Activated T-helper 1 cell treated with anti-CD3 and anti-CD28 coated beads, Interleukin-12 subunit alpha, Interleukin-12 subunit beta, Interleukin-2, Interleukin-4 antibody, amounts not matched to agents 30 ng/mL and 10 ng/mL and 1 ng/mL, durations not matched to agents 14 hours and 24 hours and 36 hours (primary cell): ENCODE results near the gene EPGN. TPM values are rescaled to one million over a fixed set of nuclear protein-coding genes. Genes with fewer than 3 reads are reported as not detected.
"Not testable (repeated sequence)": the region's sequence is repeated elsewhere in the genome, so short reads cannot be mapped to it uniquely, and the experiment has no call there.

ENCODE experiments used
- DNase-seq: peaks from one replicate; pipeline ENCODE4 v3.0.0; 2021; ENCODE audit warnings: low spot score
- H3K27ac Mint-ChIP-seq: one replicate; pipeline ENCODE4 v1.8.0; 2021; ENCODE audit warnings: mild to moderate bottlenecking, mixed read lengths
- H3K27me3 Mint-ChIP-seq: one replicate; pipeline ENCODE4 v1.8.0; 2022; ENCODE audit warnings: mild to moderate bottlenecking, moderate library complexity, mixed read lengths; ENCODE audit not compliant: insufficient read depth
- H3K36me3 Mint-ChIP-seq: one replicate; pipeline ENCODE4 v1.8.0; 2021; ENCODE audit warnings: low read depth, mixed read lengths
- H3K4me1 Mint-ChIP-seq: one replicate; pipeline ENCODE4 v1.8.0; 2021; ENCODE audit warnings: low read depth, mixed read lengths
- H3K4me3 Mint-ChIP-seq: one replicate; pipeline ENCODE4 v1.8.0; 2021; ENCODE audit warnings: mild to moderate bottlenecking, moderate library complexity, mixed read lengths
- H3K9me3 Mint-ChIP-seq: one replicate; pipeline ENCODE4 v1.8.0; 2021; ENCODE audit warnings: mixed read lengths
- intact Hi-C: fragments of 100-400 bp; cut with micrococcal nuclease; formaldehyde crosslinking; loops from one replicate; pipeline ENCODE4 v1.15.1; 2024
- total RNA-seq: library from RNA; stranded (reverse); gene quantifications from 2 replicates; pipeline ENCODE4 v1.2.3, GENCODE V29; 2022

The EPGN gene
- total RNA-seq, 1 donor from 2014 or later, result not detected

GRCh38 chr4:74330295-74330750 lies 22.1 kb downstream of the EPGN start:
- no peaks in the 10 kb centered on the region for H3K36me3 Mint-ChIP-seq
- intact Hi-C loops, result no loop called here
- no peaks in the 10 kb centered on the region for H3K4me1 Mint-ChIP-seq
- H3K4me3 Mint-ChIP-seq, result no peak overlapping the region
- H3K27me3 Mint-ChIP-seq, result peaks cover 5% of the 10 kb centered on the region
- H3K9me3 Mint-ChIP-seq, result no peaks in the 10 kb centered on the region
- no peak for DNase-seq
- H3K27ac Mint-ChIP-seq, result no peak overlapping the region

GRCh38 chr4:74331252-74331651 lies 23.0 kb downstream of the EPGN start:
- Mint-ChIP-seq H3K4me1 (no peaks in the 10 kb centered on the region), H3K36me3 (no peaks in the 10 kb centered on the region), H3K27me3 (peaks cover 2% of the 10 kb centered on the region), H3K4me3 (no peak overlapping the region), H3K27ac (no peak overlapping the region), H3K9me3 (no peaks in the 10 kb centered on the region)
- no peak for DNase-seq
- intact Hi-C loops, result no loop called here

- no peaks in the 10 kb centered on the region for H3K4me1 Mint-ChIP-seq
- DNase-seq, result no peak
- H3K27me3 Mint-ChIP-seq, result peaks cover 2% of the 10 kb centered on the region
- no peaks in the 10 kb centered on the region for H3K36me3 Mint-ChIP-seq
- H3K4me3 Mint-ChIP-seq, result no peak overlapping the region
- H3K9me3 Mint-ChIP-seq, result no peaks in the 10 kb centered on the region
- H3K27ac Mint-ChIP-seq, result no peak overlapping the region
- intact Hi-C loops, result no loop called here
These were observed 23.7 kb downstream of the EPGN start for GRCh38 chr4:74331944-74332343.

- peaks cover 4% of the 10 kb centered on the region for H3K27me3 Mint-ChIP-seq
- no peaks in the 10 kb centered on the region for H3K9me3 Mint-ChIP-seq
- H3K4me3 Mint-ChIP-seq, result no peak overlapping the region
- H3K4me1 Mint-ChIP-seq, result no peaks in the 10 kb centered on the region
- H3K36me3 Mint-ChIP-seq, result no peaks in the 10 kb centered on the region
- H3K27ac Mint-ChIP-seq, result no peak overlapping the region
- intact Hi-C loops, result no loop called here
- no peak for DNase-seq
These were observed 26.4 kb downstream of the EPGN start for GRCh38 chr4:74334636-74335035.

GRCh38 chr4:74335341-74336021 lies 27.2 kb downstream of the EPGN start:
- Mint-ChIP-seq H3K27ac (no peak overlapping the region), H3K4me1 (no peaks in the 10 kb centered on the region), H3K27me3 (peaks cover 4% of the 10 kb centered on the region), H3K36me3 (no peaks in the 10 kb centered on the region), H3K4me3 (no peak overlapping the region), H3K9me3 (no peaks in the 10 kb centered on the region)
- no peak for DNase-seq
- intact Hi-C loops, result no loop called here

- Mint-ChIP-seq H3K4me3 (no peak overlapping the region), H3K36me3 (no peaks in the 10 kb centered on the region), H3K27ac (no peak overlapping the region), H3K4me1 (no peaks in the 10 kb centered on the region), H3K9me3 (no peaks in the 10 kb centered on the region), H3K27me3 (peaks cover 4% of the 10 kb centered on the region)
- intact Hi-C loops, result no loop called here
- no peak for DNase-seq
These were observed 30.6 kb downstream of the EPGN start for GRCh38 chr4:74338792-74339333.

GRCh38 chr4:74339501-74339900 lies 31.2 kb downstream of the EPGN start:
- H3K27ac Mint-ChIP-seq, result no peak overlapping the region
- no peaks in the 10 kb centered on the region for H3K36me3 Mint-ChIP-seq
- H3K4me3 Mint-ChIP-seq, result no peak overlapping the region
- no peak for DNase-seq
- H3K4me1 Mint-ChIP-seq, result no peaks in the 10 kb centered on the region
- H3K9me3 Mint-ChIP-seq, result peaks cover 4% of the 10 kb centered on the region
- H3K27me3 Mint-ChIP-seq, result peaks cover 4% of the 10 kb centered on the region
- intact Hi-C loops, result no loop called here

GRCh38 chr4:74340421-74340820 lies 32.2 kb downstream of the EPGN start:
- H3K27me3 Mint-ChIP-seq, intact Hi-C loops, H3K4me1 Mint-ChIP-seq, H3K4me3 Mint-ChIP-seq, H3K36me3 Mint-ChIP-seq, DNase-seq, H3K27ac Mint-ChIP-seq: not testable (repeated sequence)
- peaks cover 10% of the 10 kb centered on the region for H3K9me3 Mint-ChIP-seq

GRCh38 chr4:74344031-74344430 lies 35.8 kb downstream of the EPGN start:
- intact Hi-C loops, result no loop called here
- Mint-ChIP-seq H3K4me1 (no peaks in the 10 kb centered on the region), H3K36me3 (no peaks in the 10 kb centered on the region), H3K27me3 (peaks cover 8% of the 10 kb centered on the region), H3K9me3 (peaks cover 12% of the 10 kb centered on the region), H3K27ac (no peak overlapping the region), H3K4me3 (no peak overlapping the region)
- DNase-seq, result no peak

GRCh38 chr4:74353858-74354257 lies 45.6 kb downstream of the EPGN start:
- H3K36me3 Mint-ChIP-seq, result no peaks in the 10 kb centered on the region
- DNase-seq, result no peak
- peaks cover 5% of the 10 kb centered on the region for H3K27me3 Mint-ChIP-seq
- no peaks in the 10 kb centered on the region for H3K4me1 Mint-ChIP-seq
- no peak overlapping the region for H3K27ac Mint-ChIP-seq
- no peaks in the 10 kb centered on the region for H3K9me3 Mint-ChIP-seq
- intact Hi-C loops, result no loop called here
- H3K4me3 Mint-ChIP-seq, result no peak overlapping the region

- Mint-ChIP-seq H3K4me1 (no peaks in the 10 kb centered on the region), H3K36me3 (no peaks in the 10 kb centered on the region), H3K27ac (no peak overlapping the region), H3K27me3 (peaks cover 8% of the 10 kb centered on the region), H3K9me3 (no peaks in the 10 kb centered on the region), H3K4me3 (no peak overlapping the region)
- no peak for DNase-seq
- intact Hi-C loops, result no loop called here
These were observed 49.7 kb downstream of the EPGN start for GRCh38 chr4:74357965-74358364.

- Mint-ChIP-seq H3K27ac (no peak overlapping the region), H3K9me3 (no peaks in the 10 kb centered on the region), H3K36me3 (no peaks in the 10 kb centered on the region), H3K27me3 (peaks cover 31% of the 10 kb centered on the region), H3K4me3 (no peak overlapping the region), H3K4me1 (peaks cover 7% of the 10 kb centered on the region)
- DNase-seq, result no peak
- intact Hi-C loops, result no loop called here
These were observed 53.4 kb downstream of the EPGN start for GRCh38 chr4:74361671-74362070.

GRCh38 chr4:74362347-74362746 lies 54.1 kb downstream of the EPGN start:
- Mint-ChIP-seq H3K27me3 (peaks cover 35% of the 10 kb centered on the region), H3K4me3 (no peak overlapping the region), H3K9me3 (no peaks in the 10 kb centered on the region), H3K27ac (no peak overlapping the region), H3K36me3 (no peaks in the 10 kb centered on the region), H3K4me1 (peaks cover 7% of the 10 kb centered on the region)
- intact Hi-C loops, result no loop called here
- no peak for DNase-seq

- no peak for DNase-seq
- no peak overlapping the region for H3K27ac Mint-ChIP-seq
- no peaks in the 10 kb centered on the region for H3K36me3 Mint-ChIP-seq
- no peaks in the 10 kb centered on the region for H3K9me3 Mint-ChIP-seq
- H3K27me3 Mint-ChIP-seq, result peaks cover 34% of the 10 kb centered on the region
- intact Hi-C loops, result no loop called here
- peaks cover 7% of the 10 kb centered on the region for H3K4me1 Mint-ChIP-seq
- no peak overlapping the region for H3K4me3 Mint-ChIP-seq
These were observed 56.0 kb downstream of the EPGN start for GRCh38 chr4:74364256-74364651.
